A172 (cell line): ENCODE data around the gene CEP295NL. TPM values are rescaled to one million over a fixed set of nuclear protein-coding genes. Genes with fewer than 3 reads are reported as not detected.
A peak's percentile ranks its signal among the peaks of the same experiment; 100 is the strongest.
"Not testable (repeated sequence)": the region's sequence is repeated elsewhere in the genome, so short reads cannot be mapped to it uniquely, and the experiment has no call there.

Experiments
- DNase-seq: peaks from one replicate; pipeline ENCODE4 v3.0.0-alpha.2; 2015; ENCODE audit warnings: low spot score
- total RNA-seq: library from RNA; depleted of rRNA; stranded (reverse); fragments of >200 nt; shearing (Covaris generic); gene quantifications from 2 replicates; pipeline ENCODE4 v1.2.3, GENCODE V29; 2014

CEP295NL gene
- total RNA-seq, 1 experiment from 2014 or later = 0.81 TPM

DNA sequence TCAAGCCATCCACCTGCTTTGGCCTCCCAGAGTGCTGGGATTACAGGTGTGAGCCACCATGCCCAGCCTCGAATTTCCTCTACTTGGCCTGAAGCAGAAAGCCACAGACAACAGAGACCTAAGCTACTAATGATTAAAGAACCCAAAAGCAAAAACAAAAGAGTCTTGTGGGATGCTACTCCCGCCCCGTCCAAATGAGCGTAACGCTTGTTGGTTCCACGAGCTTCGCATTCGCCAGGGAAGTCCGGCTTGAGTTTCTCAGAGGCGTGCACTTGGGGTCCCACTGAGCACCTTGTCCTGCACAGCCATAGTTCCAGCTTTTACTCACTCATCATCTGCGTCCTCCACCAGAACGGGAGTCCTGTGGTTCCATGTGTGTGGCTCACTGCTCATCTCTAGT is 16.0 kb downstream of the CEP295NL start:
- DNase-seq = no peak

DNA sequence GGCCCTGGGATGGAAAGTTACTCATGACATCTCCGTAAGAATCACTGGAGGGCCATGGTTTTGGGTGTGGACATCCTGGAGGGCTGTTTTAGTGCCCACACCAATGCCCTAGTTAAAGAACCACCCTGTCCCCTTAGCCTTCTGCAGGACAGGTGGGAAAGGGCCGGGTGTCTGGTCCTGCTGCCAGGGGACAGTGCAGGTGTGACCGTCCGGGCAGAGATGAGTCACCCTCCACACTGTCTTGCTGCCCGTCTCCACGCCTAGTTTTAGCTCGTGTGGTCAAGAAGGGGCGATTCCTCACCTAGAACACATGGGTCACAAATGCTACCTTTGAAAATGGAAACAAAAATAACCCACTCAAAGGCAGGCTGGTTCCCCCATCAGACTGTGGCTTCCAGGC is 17.0 kb downstream of the CEP295NL start:
- DNase-seq = peak; percentile 51

GRCh38 chr17:78884876-78885667 is 17.9 kb downstream of the CEP295NL start:
- no peak for DNase-seq

- no peak for DNase-seq
Measured at GRCh38 chr17:78884148-78884825, 18.7 kb downstream of the CEP295NL start.

DNA sequence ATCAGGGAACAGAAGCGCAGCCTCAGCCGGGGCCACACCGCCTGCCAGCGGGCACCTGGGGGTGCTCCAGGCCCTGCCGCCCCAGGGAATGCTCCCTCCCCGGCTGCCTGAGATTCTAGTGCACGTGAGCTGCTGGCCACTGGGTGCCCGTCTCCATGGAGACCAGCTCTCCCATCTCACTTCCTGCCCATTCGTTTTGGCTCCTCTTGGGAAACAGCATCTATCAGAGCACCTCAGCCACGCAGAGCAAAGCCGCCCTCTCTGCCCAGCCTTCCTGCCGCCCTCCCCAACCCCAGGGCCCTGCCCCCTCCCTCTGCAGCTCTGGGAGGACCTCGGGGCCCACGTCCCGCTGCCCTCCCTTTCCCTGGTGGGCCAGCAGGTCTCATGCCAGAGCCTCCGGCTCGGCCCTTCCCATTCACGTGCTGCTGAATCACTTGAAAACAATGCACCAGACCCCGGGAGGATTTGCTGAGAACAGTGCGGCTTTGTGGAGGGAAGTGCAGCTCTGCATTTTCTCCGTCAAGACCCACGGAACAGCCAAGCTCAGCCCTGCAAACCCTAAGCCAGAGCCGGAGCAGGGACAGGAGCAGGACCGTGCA is 19.4 kb downstream of the CEP295NL start:
- peak; percentile 98 for DNase-seq

DNA sequence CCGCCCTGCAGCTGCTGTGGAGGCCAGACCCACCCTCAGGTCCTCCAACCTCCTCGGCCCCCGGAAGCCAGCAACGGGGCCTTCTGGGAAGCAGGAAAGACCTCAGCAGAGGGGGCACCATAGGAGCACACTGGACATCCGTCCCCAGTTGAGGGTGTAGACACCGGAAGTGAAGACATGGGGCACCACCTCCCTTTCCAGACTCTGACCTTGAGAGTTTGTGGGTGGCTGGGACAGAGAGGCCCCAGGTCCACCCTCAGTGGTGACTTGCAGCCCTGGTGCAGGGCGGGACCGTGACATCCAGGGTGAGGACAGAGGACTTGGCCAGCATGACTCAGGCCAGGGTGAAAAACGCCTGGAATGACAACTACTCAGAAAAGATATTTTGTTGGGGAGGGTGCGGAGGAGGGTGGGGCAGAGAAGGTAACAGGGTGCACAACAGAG is 19.9 kb downstream of the CEP295NL start:
- DNase-seq = peak; percentile 98

DNA sequence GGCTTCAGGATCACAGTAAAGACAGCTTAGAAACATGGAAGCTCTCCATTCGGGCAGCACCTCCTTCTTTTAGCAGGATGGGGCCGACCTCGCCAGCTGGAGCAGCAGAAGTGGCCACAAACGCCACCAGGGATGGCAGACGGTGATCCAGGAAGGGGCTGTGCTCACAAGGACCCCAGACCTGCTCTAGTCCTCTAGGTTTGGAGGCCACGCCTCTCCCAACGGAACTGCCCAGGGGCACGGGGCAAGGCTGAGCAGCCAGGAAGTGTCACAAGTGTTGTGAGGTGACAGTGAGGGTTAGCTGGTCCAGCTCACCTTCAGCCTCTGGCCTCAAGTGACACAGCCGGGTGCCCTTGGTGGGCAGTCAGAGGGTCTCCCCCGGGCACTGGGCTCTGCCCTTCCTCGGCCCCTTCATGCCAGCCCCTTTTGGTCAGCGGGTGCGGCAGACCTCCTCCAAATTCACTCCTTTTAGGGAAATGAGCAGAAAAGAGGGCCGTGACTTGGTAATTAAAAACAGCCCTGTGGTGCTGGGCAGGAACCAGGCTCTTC is 20.4 kb downstream of the CEP295NL start:
- no peak for DNase-seq

DNA sequence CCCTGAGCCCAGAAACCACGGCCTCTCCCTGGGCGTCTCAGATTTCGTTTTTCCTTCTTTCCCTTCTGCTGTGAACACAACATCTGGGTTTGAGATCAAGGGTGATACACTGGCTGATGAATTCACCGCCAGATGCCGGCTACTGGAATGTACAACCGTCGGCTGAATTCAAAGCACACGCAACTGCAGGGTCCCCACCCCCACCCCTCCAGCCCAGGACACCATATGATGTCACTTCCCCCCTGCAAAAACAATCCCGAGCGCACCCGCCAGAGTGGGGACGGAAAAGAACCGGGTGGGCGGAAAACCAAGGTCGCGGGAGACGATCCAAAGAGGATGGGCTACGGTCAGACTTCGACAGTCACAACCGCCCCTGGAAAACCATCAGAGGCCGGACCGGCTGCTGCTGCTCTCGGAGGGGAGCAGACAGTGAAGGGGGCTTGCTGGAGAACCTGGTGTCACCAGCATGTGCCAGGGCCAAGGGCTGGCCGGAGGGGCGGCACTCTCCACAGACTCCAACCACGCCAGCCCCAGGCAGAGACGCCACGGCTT is 23.3 kb downstream of the CEP295NL start:
- peak; percentile 44 for DNase-seq

DNA sequence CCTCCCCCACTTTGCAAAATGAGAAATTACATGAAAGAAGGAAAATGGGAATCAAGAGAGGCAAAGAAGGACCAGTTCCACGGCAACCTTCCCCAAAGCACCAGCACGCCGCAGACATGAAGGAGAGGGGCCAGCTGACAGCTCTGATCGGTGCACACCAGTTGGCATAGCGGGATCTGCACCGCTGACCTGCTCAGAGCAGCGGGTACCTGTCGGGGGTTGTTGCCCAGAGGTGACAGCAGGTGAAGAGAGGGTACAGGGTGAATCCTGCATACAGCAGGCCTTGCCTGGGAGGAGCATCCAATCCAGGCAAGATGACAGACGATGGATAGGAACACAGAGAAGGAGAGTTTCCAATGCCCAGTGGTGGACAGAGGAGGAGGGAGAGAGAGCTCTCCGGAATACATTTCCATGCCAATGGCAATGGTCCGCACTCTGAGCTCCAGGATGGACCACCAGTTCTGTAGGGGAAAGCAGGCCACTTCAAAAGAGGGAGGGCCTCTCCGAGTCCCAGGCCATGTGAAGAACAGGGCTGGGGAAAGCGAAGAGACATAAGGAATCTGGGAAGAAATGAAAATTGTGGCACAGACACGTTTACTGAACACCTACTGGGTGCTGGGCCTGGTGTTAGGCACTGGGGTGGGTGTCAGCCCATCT is 24.0 kb downstream of the CEP295NL start:
- no peak for DNase-seq

GRCh38 chr17:78878261-78878660 is 24.7 kb downstream of the CEP295NL start:
- no peak for DNase-seq

DNA sequence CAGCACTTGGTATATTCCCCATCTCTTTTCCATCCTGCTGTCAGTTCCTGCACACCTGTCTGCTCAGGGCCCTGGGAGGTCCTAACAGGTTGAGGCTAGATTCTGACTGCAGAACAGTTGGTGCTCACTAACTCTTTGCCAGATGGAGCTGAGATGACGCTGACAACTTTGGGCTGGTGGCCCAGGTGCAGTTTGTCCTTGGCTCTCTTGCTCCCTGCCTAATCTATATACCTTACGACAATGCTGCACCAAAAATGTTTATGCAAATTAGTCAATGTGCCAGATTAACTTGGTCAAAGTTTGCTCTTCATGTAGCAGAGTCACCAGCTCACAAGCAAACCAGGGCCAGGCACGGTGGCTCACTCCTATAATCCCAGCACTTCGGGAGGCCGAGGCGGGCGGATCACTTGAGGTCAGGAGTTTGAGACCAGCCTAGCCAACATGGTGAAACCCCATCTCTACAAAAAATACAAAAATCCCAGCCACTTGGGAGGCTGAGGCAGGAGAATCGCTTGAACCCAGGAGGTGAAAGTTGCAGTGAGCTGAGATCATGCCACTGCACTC is 26.0 kb downstream of the CEP295NL start:
- not testable (repeated sequence) for DNase-seq

DNA sequence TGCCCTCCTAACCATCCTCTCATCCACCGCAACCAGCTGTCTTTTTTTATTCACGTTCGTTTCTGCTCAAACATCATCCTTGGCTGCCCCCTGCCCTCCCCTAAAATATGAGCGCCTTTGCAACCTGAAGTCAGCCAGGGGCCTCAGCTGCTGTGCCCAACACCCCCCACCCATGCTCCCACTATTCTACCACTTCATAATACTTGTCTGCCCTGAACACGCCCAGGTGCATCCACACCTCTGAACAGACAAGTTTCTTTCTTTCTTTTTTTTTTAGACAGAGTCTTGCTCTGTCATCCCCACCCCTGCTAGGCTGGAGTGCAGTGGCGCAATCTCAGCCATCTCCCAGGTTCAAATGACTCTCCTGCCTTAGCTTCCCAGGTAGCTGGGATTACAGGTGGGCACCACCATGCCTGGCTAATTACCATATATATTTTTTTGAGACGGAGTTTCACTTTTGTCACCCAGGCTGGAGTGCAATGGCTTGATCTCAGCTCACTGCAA is 26.9 kb downstream of the CEP295NL start:
- no peak for DNase-seq

GRCh38 chr17:78875363-78876093 is 27.5 kb downstream of the CEP295NL start:
- peak; percentile 81 for DNase-seq

DNA sequence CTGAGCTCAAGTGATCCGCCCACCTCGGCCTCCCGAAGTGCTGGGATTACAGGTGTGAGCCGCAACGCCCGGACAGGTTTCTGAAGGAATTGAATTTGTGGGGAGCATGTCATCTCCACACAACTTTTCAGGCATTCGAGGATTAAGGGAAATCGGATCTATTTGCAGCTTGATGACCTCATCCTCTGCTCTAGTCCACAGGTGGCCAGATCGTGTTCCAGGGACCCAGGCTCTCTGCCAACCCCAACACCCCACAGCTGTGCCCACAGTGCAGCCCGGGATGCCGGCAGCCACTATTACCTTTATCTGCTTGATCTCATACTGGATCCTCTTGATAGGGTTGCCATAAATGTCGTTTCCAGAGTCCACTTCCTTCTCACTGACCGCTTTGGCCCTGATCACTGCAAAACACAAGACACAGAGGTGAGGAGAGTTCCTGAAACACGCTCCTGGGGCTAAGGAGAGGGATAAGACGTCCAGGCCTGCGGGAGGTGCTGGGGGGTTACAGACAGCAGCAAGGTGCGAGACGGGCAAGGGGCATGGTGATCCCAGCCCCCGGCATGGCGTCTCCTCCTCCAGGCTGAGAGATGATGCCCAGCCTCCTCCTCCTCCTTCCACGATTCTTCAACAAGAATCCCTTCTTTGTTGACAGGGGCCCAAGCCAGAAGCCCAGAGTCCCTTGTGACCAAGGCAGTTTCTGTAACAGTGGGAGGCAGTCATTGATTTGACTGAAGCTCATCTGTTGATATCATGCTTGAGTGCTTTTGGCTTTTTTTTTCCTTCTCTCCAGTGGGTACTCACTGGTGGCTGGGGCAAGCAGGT is 29.3 kb downstream of the CEP295NL start:
- DNase-seq = peak; percentile 97

DNA sequence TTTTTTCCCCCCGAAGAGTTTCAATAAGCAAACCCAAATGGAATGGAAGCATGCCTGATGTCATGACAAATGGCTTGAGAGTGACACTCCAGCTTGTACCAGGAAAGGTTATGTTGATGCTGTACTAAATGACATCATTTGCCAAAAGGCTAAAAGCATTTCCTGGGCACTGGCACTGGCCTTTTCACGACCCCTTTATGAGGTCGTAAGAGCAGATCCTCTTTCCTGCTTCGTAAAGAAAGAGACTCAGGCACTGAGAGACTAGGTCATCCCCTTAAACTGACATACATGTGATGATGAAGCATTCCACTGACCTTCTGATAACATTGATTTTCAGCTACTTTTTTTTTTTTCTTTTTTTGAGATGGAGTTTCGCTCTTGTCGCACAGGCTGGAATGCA is 30.5 kb downstream of the CEP295NL start:
- peak; percentile 42 for DNase-seq

GRCh38 chr17:78870621-78871020 is 32.4 kb downstream of the CEP295NL start:
- no peak for DNase-seq

- DNase-seq = peak; percentile 55
Measured at GRCh38 chr17:78868391-78868790, 34.6 kb downstream of the CEP295NL start.

GRCh38 chr17:78867046-78867445 is 36.0 kb downstream of the CEP295NL start:
- not testable (repeated sequence) for DNase-seq

DNA sequence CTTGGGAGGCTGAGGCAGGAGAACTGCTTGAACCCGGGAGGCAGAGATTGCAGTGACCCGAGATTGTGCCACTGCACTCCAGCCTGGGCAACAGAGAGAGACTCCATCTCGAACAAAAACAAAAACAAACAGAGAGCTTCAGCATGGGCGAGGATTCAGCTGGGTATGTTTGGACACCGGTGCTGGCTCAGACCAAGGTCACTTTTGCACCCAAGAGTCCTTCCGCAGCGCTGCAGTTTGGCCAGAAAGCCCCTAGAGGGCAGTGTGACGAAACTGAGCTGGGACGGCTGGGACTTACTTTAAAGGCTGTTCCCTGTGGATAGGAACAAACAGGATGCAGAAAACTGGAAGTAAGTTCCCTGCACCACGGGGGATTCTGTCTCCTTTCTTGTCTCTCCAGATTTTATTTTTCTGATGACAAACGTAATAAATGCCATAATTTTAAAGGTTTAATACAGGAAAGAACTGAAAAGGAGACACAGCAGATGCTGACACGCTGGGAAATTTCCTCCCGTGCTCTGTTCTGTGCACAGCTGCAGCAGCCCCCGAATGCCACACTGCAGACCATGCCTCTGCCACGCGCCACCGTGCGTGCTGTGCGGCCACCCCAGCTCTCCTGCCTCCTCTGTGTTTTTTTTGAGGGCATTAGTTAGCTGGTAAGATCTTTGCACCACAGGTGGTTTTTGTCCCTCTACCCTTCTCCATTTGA is 37.2 kb downstream of the CEP295NL start:
- DNase-seq = peak; percentile 83
